AG10803 (cell line): ENCODE data around the gene IL12B.
A peak's percentile ranks its signal among the peaks of the same experiment; 100 is the strongest.
"Not testable (repeated sequence)": the region's sequence is repeated elsewhere in the genome, so short reads cannot be mapped to it uniquely, and the experiment has no call there.

Experiments
- DNase-seq: peaks from one replicate; pipeline ENCODE4 v3.0.0; 2010; ENCODE audit warnings: low read depth
- H3K4me3 ChIP-seq: 2 replicates; pipeline ENCODE4 v1.5.1; 2011; ENCODE audit warnings: mild to moderate bottlenecking, low read length, control low read depth
- TF ChIP-seq, protein P1 (sequence below): conservative IDR thresholded peaks from 2 replicates; pipeline ENCODE4 v1.5.1; 2011; ENCODE audit warnings: mild to moderate bottlenecking, low read length, control low read depth, inconsistent platforms

IL12B gene

DNA sequence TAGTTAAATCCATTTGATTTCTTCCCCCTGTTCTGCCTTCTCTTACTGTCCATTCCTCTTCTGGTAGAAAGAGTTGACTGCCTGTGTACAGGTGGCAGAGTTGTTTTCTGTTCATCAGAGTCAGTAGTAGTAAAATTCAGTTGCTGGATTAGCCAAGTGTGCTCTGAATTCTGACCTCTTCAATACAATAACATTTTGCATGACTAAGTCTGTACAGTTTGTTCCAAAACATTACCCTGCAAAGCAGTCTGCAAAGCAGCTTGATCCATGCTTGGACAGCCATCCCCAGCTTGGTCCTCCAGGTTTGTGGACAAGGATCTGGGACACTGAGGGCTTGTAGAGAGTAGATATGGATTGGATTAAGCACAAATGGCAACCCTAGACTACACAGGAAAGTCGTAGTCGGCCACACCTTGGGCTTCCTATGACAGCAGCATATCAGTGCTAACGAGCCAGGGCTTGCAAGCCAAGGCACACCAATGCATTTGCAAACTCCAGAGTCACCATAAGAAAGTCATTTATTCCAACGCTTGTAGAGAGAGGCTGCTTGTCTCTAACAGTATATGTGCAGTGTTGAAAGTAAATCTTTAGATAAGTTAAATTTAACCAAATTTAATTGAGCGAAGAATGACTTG is 25.2 kb downstream of the IL12B start:
- no peak overlapping the region for H3K4me3 ChIP-seq
- TF ChIP-seq, protein P1, sequence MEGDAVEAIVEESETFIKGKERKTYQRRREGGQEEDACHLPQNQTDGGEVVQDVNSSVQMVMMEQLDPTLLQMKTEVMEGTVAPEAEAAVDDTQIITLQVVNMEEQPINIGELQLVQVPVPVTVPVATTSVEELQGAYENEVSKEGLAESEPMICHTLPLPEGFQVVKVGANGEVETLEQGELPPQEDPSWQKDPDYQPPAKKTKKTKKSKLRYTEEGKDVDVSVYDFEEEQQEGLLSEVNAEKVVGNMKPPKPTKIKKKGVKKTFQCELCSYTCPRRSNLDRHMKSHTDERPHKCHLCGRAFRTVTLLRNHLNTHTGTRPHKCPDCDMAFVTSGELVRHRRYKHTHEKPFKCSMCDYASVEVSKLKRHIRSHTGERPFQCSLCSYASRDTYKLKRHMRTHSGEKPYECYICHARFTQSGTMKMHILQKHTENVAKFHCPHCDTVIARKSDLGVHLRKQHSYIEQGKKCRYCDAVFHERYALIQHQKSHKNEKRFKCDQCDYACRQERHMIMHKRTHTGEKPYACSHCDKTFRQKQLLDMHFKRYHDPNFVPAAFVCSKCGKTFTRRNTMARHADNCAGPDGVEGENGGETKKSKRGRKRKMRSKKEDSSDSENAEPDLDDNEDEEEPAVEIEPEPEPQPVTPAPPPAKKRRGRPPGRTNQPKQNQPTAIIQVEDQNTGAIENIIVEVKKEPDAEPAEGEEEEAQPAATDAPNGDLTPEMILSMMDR, result no peak
- no peak for DNase-seq

DNA sequence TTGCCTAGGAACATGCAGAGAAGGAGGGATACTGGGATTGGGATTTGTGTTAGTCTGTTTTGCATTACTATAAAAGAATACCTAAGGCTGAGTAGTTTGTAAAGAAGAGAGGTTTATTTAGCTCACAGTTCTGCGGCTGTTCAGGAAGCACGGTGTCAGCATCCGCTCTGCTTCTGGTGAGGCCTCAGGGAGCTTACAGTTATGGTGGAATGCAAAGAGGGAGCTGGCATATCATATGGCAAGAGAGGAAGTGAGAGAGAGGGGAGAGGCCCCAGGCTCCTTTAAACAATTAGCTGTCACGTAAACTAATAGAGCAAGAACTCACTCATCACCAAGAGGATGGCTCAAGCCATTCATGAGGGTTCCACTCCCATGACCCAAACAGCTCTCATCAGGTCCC is 27.0 kb downstream of the IL12B start:
- no peak for DNase-seq
- no peak overlapping the region for H3K4me3 ChIP-seq
- TF ChIP-seq, protein P1, result no peak

DNA sequence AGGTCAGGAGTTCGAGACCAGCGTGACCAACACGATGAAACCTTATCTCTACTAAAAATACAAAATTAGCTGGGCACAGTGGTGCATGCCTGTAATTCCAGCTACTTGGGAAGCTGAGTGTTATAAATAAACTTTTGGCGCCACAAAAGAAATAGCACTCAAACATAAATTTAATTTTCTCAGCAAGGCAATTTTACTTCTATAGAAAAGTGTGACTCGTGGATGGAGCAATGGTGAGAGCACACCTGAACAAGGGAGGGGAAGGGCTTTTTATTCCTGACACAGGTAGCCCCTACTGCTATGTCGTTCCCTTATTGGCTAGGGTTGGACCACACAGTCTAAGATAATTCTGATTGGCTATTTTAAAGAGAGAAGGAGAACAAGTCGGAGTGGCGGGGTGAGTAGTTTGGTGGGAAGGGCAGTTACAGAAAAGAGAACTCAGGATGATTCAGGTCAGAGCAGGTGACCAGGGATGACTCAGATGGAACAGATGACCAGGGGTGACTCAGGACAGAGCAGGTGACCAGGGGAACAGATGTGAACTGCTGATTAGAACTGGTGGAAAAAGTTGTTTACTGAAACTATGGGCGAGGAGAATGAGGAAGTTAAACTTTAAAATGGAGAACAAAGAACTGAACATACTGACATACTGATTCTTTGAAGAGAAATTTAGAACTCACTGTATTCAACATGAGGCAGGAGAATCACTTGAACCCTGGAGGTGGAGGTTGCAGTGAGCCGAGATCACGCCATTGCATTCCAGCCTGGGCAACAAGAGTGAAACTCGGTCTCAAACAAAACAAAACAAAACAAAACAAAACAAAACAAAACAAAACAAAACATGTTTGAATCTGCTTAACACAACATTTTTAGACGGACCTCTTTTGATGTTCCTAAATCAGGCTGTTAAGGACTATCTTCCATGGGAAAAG is 28.1 kb downstream of the IL12B start:
- not testable (repeated sequence) for DNase-seq

DNA sequence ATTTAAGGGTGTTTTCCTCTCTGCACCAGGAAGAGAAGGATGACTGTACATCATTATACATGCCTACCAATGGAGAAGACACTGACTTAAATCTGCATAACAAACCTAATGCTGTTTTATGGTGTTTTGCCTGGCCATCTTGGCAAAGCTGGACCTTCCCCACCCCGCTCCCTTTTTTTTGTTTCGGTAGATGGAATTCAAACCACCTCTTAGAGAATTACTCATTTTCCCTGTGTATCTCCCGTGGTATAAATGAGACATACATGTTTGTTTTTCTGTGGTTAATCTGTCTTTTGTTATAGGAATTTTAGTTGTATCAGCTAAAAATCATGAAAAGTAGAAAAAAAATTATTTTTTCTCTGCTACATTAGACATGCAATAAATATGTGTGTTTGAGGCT is 28.8 kb downstream of the IL12B start:
- no peak for DNase-seq
- H3K4me3 ChIP-seq, result no peak overlapping the region
- TF ChIP-seq, protein P1, result no peak

More for the DNA sequence above, 28.1 kb downstream of the IL12B start:
- H3K4me3 ChIP-seq, result not testable (repeated sequence)

DNA sequence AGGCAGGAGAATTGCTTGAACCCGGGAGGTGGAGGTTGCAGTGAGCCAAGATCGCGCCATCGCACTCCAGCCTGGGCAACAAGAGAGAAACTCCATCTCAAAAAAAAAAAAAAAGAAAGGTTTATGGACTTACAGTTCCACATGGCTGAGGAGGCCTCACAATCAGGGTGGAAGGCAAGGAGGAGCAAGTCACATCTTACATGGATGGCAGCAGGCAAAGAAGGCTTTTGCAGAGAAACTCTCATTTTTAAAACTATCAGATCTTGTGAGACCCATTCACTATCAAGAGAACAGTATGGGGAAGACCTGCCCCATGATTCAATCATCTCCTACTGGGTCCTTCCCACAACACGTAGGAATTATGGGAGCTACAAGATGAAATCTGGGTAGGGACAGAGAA is 33.0 kb downstream of the IL12B start:
- not testable (repeated sequence) for H3K4me3 ChIP-seq, DNase-seq

DNA sequence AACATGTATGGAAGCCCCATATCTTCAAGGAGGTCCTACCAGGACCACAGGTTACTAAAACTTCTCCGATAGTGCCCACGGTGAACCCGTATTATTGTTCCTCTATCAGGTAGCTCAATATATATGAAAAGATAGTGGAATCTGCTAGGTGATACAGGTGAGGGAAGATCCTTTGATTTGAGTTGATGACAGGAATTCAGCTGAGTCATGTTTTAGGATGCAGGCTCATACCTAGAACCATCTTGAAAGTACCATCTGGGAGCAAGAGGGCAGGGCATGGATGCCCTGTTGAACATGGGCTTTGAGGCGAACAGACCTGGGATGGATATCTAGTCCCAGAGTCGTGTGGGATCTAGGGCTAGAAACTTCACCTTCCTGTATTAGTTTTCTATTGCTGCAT is 35.4 kb downstream of the IL12B start:
- TF ChIP-seq, protein P1, result no peak
- H3K4me3 ChIP-seq, result no peak overlapping the region
- DNase-seq, result no peak

DNA sequence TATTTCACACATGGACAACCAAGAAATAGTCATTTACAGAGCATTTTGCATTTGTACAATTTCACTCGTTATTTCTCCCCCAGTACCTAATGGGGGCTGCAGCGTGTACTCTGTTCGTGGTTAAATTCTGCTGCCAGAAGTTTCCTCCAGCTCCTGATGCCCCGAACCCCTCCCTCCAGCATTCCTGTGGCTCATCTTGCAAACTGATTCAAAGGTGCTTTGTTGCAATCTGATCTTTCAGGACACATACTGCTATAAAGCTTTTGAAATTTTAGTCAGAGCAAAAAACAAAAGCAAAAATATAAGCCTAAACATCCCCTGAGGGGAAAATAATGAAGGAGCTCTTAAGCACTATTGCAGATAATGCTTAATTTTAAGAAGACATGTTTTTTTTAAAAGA is 39.5 kb downstream of the IL12B start:
- TF ChIP-seq, protein P1, result no peak
- peak; percentile 7 for DNase-seq
- no peak overlapping the region for H3K4me3 ChIP-seq

DNA sequence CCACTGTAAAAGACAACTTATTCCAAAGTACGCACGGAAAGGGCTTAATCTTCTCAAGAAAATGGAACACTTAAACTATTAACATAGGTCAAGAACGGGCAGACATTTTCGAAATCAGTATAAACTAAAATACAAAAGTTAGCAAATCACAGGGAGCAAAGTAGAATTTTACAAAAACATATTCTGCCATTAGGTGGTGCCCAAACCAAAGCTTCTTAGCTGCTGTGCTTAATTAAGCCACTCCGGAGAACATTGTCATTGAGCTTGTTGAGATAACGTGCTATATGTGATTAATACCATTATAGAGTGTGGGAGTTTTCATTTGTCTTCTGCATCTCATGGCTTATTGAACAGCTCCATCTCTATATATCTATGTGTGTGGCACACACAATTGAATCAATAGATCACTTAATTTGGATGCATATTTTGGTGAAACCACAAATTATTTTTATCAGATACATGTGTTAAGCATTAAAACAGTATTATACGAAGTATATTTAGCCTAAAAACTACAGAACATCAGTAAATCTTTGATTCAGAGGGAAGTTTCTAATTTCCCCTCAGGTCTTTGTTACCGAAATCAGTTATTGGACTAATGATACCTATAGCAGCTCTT is 43.8 kb downstream of the IL12B start:
- DNase-seq, result peak; percentile 52
- no peak overlapping the region for H3K4me3 ChIP-seq
- TF ChIP-seq, protein P1, result peak; percentile 66
